T follicular helper cell (primary cell): ENCODE measurements around the gene KHDRBS2.

Source experiments
- DNase-seq: peaks from one replicate; pipeline ENCODE4 v3.0.0-alpha.2; 2020; ENCODE audit warnings: low read depth

The KHDRBS2 gene

DNA sequence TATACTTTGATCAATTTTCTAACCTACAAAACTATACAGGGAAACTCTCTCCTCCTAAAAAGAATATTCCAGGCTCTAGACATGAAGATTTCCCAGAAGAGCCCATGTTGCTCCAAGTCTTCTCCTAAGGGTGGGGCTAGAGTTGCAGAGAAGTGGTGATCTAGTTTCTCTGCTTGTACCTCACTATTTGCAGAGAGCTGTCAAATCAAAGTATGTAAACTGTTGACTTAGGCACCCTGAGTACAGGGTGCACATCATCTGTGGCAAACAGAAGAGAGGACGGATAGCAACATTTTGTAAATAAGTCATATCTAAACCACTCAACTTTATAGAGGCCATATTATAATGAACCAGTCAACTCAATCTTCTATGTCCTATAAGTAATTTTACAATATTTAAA lies 250.1 kb downstream of the KHDRBS2 start:
- DNase-seq: no peak

DNA sequence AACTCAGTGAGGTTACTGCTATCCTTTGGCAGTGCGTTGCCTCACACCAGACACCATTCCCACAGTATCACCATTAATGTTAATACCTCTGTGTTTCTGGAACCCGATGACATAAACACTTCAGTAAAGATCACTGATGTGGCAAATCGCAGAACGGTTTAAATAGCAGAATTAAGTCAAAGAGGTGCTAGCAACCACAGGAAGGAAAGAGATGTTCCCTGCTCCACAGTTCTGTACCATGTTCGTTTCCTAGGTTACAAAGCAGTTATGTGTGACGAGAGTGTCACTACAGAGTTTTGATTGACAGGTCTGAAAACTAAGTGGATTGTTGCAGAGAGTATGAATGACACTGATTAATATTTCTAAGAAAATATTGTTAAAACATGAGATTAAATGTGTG lies 272.3 kb downstream of the KHDRBS2 start:
- DNase-seq: no peak

- DNase-seq: no peak
These were observed 276.6 kb downstream of the KHDRBS2 start for GRCh38 chr6:62009445-62009844.

DNA sequence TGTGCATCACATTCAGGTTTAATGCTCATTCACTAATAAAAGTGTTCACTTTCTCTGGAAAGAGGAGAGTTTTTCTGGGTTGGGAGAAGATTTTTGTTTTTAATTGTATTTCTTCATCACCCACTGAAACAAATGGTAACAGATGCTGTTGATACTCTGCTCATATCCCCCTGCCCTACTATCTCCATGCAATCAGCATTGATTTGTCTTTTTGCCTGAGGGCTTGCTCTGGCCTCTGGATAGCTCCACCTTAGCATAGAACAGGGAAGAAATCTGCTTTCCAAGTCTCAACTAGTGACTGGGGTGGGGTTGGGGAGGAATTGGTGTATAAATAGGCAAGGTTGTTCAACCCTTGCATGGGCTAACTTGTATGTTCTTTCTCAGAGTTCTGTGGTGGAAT lies 296.4 kb downstream of the KHDRBS2 start:
- no peak for DNase-seq

- no peak for DNase-seq
These were observed 305.4 kb downstream of the KHDRBS2 start for GRCh38 chr6:61980622-61981021.

- DNase-seq: no peak
These were observed 308.1 kb downstream of the KHDRBS2 start for GRCh38 chr6:61977947-61978346.

DNA sequence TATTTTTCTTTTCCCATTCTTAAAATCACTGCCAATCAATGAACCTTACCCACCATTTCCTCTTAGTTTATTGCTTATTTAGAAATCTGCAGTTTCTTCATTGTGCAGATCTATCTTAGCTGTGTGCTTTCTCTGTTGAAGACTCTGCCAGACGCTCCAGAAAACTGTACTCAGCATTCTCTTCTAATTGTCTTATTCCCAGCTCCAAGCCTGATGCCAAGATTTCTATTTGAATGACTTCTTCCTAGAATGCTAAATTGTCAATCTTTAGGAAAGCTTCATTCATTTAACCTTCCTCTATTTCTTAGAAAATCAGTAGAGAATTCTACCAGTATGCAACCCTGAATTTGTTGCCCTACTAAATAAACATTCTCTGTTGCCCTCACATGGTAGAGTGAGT lies 308.9 kb downstream of the KHDRBS2 start:
- no peak for DNase-seq

GRCh38 chr6:61959196-61959595 lies 326.8 kb downstream of the KHDRBS2 start:
- no peak for DNase-seq

DNA sequence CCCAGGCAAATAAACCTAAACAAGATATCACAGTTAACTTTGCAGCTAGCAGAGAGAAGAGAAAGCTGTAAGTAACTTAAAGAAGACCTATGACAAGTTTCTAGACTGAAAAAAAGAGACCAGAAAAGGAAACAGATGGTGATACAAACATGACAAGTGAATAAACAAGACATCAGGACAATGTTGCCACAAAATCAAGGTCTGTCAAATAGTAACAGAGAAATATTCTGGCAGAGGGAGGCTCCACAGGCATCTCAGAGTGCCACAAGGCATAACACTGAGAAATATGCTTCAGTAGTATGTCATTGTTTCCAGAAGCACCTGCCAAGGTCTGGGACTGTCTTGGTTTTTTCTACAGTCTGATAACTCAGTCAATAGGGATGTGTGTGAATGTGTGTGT lies 332.2 kb downstream of the KHDRBS2 start:
- DNase-seq: no peak

- no peak for DNase-seq
These were observed 334.4 kb downstream of the KHDRBS2 start for GRCh38 chr6:61951586-61951985.

DNA sequence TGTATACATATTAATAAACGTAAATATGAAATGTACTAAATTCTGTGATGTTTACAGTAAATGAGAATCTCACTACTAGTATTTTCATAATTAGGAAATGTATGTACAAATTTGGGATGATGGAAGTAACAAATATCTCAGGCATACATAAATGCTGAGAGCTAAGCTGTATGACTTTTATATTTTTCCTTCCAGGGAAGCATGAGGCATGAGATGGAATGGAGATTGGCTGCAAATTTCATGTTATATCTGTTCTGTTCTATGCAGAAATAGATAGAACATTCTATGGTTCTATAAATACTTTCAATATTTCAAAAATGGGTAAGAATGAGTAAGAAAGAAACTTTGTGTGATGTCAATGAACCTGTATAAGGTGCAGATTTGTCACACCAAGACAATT lies 335.2 kb downstream of the KHDRBS2 start:
- DNase-seq: no peak

DNA sequence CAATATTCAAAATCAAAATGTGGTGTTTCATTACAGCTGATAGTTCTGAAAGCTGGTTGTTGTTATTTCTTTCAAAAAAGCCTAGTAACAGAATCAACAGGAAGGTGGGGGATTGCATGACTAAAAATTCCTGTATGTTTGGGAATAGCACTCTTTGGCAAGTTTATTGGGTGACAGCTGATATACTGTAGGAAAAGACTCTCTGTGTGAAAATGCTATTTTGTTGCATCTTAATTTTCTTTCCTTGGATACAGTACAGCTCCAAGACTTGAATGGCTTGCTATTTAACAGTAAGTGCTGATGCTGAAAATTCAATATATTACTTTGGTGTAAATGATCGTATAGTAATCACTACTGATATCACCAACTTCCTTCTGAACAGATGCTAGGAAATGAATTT lies 336.1 kb downstream of the KHDRBS2 start:
- DNase-seq: no peak

GRCh38 chr6:61949161-61949560 lies 336.9 kb downstream of the KHDRBS2 start:
- no peak for DNase-seq

- DNase-seq: no peak
These were observed 338.6 kb downstream of the KHDRBS2 start for GRCh38 chr6:61947311-61947947.

DNA sequence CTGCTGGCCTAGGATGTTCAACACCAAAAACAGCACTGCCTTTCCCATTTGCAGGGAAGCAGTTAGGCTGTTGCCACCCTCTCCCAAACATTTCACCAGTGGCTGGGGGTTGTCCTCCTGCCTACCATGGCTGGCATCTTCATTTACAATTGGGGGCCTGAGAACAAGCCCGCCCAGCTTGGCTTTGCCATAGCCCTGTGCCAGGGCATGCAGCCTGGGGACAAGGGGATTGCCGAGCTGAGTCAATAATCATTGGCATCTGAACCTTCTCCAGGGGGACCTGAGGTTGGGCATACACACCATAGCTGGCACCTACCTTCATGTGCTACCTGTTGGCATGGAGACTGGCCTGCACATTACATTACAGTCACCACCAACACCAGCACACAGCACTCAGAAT lies 345.1 kb downstream of the KHDRBS2 start:
- no peak for DNase-seq

- DNase-seq: no peak
These were observed 350.7 kb downstream of the KHDRBS2 start for GRCh38 chr6:61935242-61935846.

GRCh38 chr6:61909486-61909885 lies 376.5 kb downstream of the KHDRBS2 start:
- DNase-seq: no peak

GRCh38 chr6:61901748-61902147 lies 384.3 kb downstream of the KHDRBS2 start:
- no peak for DNase-seq

GRCh38 chr6:61894536-61894935 lies 391.5 kb downstream of the KHDRBS2 start:
- no peak for DNase-seq

GRCh38 chr6:61887423-61887822 lies 398.6 kb downstream of the KHDRBS2 start:
- no peak for DNase-seq

GRCh38 chr6:61886608-61887259 lies 399.3 kb downstream of the KHDRBS2 start:
- no peak for DNase-seq

GRCh38 chr6:61869632-61870400 lies 416.2 kb downstream of the KHDRBS2 start:
- DNase-seq: no peak
